Retinal pigment epithelial cell (primary cell): ENCODE results near the gene CCDC116.

Source experiments
- DNase-seq: peaks from one replicate; pipeline ENCODE4 v3.0.0-alpha.2; 2010; ENCODE audit warnings: low read depth
- H3K4me3 ChIP-seq: 2 replicates; pipeline ENCODE4 v1.5.1; 2011; ENCODE audit warnings: mild to moderate bottlenecking, low read length, control low read depth, moderate library complexity
- TF ChIP-seq, protein P1 (sequence below): conservative IDR thresholded peaks from 2 replicates; pipeline ENCODE4 v1.5.1; 2011; ENCODE audit warnings: low read depth, low read length, control low read depth, inconsistent platforms

CCDC116 gene

DNA sequence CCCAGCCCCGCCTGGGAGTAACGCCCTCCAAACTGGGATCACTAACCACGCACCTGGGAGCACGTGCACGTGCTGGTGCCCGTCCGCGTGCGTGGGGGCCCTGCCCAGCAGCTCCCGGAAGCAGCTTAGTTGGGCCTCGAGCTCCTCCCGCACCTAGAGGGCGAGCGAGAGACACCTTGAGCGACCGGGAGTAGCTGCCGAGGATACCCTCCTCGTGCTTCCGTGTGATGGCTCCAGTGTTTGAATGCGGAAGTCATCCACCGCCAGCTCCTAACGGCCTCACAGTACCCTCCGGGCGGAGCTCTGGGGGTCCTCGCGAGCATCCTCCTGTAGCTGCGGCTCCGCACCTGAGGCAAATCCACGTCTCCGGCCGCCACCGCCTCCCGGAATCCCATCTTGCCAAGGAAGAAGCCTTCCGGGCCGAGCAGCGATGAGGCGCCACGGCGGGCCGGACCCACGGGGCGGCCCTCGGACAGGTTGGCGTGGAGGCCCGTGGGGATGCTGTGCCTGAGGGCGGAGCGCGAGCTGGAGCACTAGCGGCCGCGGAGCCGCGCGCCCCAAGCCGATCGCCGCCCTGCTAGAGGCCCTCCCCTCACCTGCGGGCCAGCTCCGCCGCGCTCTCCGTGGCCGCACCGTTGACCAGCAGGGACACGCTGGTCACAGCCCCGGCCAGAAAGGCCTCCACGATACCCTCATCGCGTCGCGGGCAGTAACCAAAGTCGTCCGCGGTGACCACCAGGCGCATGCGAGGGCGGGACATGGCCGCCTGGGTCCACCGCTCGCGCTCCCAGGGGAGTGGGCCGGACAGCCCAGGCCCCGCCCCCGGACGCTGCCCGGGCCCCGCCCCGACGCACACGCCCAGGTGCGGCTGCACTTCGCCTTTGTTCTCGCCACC, 3.1 kb upstream of the CCDC116 start, which contains the start of gene YDJC:
YDJC (minus strand) TSS at position 768 of the 895 bp plus-strand sequence; CDS start at position 760, 8 bp downstream.
- TF ChIP-seq, protein P1, sequence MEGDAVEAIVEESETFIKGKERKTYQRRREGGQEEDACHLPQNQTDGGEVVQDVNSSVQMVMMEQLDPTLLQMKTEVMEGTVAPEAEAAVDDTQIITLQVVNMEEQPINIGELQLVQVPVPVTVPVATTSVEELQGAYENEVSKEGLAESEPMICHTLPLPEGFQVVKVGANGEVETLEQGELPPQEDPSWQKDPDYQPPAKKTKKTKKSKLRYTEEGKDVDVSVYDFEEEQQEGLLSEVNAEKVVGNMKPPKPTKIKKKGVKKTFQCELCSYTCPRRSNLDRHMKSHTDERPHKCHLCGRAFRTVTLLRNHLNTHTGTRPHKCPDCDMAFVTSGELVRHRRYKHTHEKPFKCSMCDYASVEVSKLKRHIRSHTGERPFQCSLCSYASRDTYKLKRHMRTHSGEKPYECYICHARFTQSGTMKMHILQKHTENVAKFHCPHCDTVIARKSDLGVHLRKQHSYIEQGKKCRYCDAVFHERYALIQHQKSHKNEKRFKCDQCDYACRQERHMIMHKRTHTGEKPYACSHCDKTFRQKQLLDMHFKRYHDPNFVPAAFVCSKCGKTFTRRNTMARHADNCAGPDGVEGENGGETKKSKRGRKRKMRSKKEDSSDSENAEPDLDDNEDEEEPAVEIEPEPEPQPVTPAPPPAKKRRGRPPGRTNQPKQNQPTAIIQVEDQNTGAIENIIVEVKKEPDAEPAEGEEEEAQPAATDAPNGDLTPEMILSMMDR = peak; percentile 72
- peak; percentile 72 for DNase-seq
- peak within 1 kb of the TSS; percentile 81 for H3K4me3 ChIP-seq

DNA sequence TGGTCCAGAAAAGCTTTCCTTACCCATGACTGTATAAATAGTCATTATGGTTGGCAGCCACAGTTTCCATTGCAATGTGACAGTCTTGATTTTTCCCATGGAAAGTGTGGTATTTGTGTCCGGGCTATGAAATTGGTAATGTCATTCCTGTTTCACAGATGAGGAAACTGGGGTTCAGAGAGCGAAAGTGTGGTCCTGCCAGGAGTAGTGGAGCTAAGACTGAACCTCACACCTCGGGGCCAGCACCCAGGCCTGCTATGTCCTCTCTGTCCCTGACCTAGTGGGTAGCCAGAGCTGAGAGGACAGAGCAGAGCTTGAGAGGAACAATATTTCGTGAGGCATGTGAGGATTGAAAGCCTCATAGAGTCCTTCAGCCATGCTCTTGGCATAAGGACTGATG, 1.5 kb upstream of the CCDC116 start:
- DNase-seq = no peak
- TF ChIP-seq, protein P1 = no peak
- no peak overlapping the region for H3K4me3 ChIP-seq

DNA sequence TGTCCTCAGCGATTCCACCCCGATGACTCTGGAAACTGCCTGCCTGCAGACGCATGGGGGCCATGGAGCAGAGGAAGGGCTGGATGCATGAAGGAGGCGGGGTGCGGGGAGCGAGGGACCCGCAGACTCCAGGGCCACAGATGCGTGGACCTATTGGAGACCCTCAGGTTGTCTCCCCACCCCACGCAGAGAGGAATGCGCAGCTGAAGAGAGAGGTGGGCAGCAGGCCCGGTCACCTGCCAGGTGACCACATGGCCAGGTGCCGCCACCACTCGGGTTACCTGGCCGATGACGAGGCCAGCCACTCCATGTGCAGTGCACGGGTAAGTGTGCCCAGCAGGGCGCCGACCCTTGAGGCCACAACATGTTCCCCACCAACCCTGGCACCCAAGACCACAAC, 371 bp downstream of the CCDC116 start:
- TF ChIP-seq, protein P1 = no peak
- no peak overlapping the region for H3K4me3 ChIP-seq
- DNase-seq = no peak

DNA sequence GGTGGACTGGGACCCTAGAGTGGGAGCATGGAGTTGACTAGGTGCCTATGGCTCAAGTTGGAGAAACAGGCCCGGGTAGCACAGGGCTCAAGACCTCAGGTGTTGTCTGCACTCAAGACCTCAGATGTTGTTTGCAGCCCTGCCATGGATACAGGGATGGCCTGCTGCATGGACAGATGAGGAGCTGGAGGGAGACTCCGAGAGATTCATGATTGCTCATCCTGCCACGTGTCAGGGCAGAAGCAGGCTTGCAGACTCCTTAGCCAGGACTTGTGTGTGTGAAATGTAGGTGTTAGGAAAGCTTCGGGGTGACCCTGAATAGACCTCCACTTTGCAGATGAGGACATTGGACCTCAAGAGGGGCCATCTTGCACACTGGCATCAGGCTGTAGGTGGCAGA, 921 bp downstream of the CCDC116 start:
- no peak for DNase-seq
- TF ChIP-seq, protein P1 = no peak
- H3K4me3 ChIP-seq = no peak overlapping the region

DNA sequence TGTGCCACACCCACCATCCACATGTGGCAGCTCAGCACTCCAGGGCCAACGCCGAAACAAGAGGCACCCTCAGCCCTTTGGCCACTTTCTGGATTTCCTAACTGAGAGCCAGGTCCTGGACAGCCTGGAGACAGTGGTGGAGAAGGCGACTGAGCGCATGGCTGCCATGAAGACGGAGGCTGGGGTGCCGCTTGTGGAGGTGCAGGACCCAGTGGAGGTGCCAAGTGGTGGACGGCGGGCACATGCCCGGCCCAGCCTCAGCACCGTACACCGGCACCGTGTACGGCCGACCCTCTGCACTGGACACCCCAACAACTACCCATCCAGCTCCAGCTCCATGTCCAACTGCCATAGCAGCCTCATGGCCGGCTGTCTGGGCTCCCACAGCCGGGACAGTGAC, 1.5 kb downstream of the CCDC116 start:
- H3K4me3 ChIP-seq = no peak overlapping the region
- DNase-seq = no peak
- TF ChIP-seq, protein P1 = no peak

DNA sequence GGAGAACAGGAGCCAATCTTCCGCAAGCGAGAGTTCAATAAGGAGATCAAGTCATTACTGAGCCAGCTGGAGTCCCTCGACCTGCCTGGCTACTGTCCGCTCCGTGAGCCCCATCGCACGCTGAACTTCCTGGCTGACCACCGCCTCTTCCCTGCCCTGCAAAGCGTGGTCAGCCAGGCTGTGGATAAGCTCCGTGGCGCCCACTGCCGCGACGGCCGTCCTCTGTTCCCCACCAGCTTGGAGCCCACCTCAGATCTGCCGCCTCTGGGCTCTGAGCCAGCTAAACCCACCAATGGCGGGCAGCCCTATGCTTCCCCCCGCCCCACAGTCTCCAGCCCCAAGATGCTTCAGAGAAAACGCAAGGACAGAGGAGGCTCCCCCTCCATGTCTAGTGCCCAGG, 2.3 kb downstream of the CCDC116 start:
- no peak overlapping the region for H3K4me3 ChIP-seq
- TF ChIP-seq, protein P1 = no peak
- DNase-seq = no peak
